OCI-LY7 (cell line): ENCODE results near the gene CCDC148.

ENCODE experiments used
- EZH2phosphoT487 ChIP-seq: fragments of 200-600 bp; sonication (generic); IDR thresholded peaks from 2 replicates; pipeline ENCODE4 v1.6.1; 2018; ENCODE audit warnings: low read depth, borderline replicate concordance, mild to moderate bottlenecking, mixed run types, antibody characterized with exemption, low read length, moderate library complexity, mixed read lengths
- TF ChIP-seq, protein P1 (sequence below): fragments of 200-600 bp; sonication (generic); conservative IDR thresholded peaks from 2 replicates; pipeline ENCODE4 v1.5.1; 2014; ENCODE audit warnings: mild to moderate bottlenecking, antibody characterized with exemption, low read length, moderate library complexity, mixed read lengths

DNA sequence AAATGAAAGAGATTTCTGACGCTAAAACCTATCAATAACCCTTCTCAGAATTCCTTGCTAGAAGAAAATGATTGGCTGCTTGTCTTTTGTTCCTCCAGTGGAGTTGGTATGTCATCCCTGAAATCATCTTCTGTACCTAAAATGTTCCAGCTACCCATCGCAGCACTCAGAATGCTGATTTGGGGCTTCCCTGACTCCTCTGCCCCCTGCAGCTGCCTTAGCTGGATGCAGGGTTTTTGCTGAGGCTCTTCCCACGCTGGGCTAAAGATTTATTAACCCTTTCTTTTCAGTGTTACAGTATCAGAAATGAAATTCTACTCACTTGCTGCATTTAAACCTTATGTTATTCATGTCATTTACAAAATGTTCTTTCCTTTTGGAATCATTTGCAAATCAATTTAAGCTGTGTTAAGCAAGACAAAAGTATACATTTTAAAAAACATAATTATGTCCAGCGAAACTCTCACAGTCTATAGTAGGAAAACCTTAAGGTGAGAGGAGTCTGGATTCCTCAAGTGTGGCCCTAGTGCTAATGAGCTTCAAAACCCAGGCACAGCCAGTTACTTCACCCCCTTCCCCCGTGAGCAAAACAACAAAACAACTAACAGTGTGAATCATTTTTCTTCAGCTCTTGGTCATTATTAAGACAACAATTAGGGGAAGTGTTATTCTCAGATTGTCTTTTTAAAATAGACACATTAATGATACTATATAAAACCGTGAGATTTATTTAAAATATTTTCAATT lies 33.0 kb upstream of the CCDC148 start:
- TF ChIP-seq, protein P1, sequence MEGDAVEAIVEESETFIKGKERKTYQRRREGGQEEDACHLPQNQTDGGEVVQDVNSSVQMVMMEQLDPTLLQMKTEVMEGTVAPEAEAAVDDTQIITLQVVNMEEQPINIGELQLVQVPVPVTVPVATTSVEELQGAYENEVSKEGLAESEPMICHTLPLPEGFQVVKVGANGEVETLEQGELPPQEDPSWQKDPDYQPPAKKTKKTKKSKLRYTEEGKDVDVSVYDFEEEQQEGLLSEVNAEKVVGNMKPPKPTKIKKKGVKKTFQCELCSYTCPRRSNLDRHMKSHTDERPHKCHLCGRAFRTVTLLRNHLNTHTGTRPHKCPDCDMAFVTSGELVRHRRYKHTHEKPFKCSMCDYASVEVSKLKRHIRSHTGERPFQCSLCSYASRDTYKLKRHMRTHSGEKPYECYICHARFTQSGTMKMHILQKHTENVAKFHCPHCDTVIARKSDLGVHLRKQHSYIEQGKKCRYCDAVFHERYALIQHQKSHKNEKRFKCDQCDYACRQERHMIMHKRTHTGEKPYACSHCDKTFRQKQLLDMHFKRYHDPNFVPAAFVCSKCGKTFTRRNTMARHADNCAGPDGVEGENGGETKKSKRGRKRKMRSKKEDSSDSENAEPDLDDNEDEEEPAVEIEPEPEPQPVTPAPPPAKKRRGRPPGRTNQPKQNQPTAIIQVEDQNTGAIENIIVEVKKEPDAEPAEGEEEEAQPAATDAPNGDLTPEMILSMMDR, result no peak
- no peak for TF ChIP-seq EZH2phosphoT487
